Measurements from ENCODE around the gene TET3.

DNA sequence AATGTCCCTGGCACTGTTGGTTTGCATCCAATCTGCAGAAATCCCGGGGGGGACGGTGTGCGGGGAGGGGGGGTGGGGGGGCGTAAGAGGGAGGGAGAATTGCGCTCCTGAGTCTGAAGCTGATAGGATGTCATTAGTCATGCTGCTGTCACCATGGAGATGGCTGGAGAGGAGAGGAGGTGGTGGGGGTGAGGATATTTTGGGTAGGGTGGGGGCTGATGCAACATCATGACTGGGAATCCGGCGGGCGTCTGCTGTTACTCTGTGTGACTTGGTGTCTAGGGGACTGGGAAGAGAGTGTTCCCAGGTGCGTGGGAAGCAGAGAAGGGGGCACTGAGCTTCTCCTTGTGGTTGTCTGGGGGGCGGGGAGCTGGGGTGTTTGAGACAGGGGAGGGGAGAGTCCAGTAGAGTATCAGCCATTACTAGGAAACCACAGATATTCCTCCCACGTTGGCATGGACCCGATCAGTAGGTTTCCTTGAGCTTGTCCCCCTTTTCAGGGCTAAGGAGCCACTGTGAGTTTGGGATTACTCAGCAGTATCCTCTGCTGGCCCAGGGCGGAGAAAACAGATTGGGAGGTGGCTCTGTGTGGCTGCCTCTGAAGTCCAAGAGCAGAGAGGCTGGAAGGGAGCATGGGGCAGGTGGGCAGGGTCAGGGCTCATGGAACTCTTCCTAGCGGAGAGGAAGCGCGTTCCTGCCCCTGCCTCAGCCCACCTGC, 18.9 kb downstream of the TET3 start:
- TF ChIP-seq RBM34 (IDR thresholded peaks at IDR 0.05; ENCODE audit: borderline replicate concordance, insufficient read depth, low read length) (no peak), ZFX (CRISPR knock-in tag; IDR thresholded peaks at IDR 0.05) (no peak), ZNF586 (CRISPR knock-in tag; conservative IDR thresholded peaks at IDR 0.05) (no peak), U2AF2 (optimal IDR thresholded peaks at IDR 0.05; ENCODE audit: low read depth, low read length) (no peak), SREBF1 (IDR thresholded peaks at IDR 0.05; ENCODE audit: borderline replicate concordance, low read depth, low read length) (no peak), POLR2AphosphoS5 (IDR thresholded peaks at IDR 0.05; ENCODE audit: control insufficient read depth, insufficient read depth, low read depth, low read length) (no peak), CAMTA2 (CRISPR knock-in tag; conservative IDR thresholded peaks at IDR 0.05) (no peak), ZNF282 (CRISPR knock-in tag; IDR thresholded peaks at IDR 0.05) (no peak), FOXK2 (conservative IDR thresholded peaks at IDR 0.05 in 1 of 2, IDR thresholded peaks at IDR 0.05 in 1 of 2; ENCODE audit: low read depth in 2 of 2) (no peak)
- TF ChIP-seq, protein P1, sequence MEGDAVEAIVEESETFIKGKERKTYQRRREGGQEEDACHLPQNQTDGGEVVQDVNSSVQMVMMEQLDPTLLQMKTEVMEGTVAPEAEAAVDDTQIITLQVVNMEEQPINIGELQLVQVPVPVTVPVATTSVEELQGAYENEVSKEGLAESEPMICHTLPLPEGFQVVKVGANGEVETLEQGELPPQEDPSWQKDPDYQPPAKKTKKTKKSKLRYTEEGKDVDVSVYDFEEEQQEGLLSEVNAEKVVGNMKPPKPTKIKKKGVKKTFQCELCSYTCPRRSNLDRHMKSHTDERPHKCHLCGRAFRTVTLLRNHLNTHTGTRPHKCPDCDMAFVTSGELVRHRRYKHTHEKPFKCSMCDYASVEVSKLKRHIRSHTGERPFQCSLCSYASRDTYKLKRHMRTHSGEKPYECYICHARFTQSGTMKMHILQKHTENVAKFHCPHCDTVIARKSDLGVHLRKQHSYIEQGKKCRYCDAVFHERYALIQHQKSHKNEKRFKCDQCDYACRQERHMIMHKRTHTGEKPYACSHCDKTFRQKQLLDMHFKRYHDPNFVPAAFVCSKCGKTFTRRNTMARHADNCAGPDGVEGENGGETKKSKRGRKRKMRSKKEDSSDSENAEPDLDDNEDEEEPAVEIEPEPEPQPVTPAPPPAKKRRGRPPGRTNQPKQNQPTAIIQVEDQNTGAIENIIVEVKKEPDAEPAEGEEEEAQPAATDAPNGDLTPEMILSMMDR (IDR thresholded peaks at IDR 0.05 in 2 of 3, conservative IDR thresholded peaks at IDR 0.05 in 1 of 3; ENCODE audit: insufficient read depth in 2 of 3, low read depth in 1 of 3, low read length in 3 of 3), result no peak
- TF ChIP-seq, protein P2, sequence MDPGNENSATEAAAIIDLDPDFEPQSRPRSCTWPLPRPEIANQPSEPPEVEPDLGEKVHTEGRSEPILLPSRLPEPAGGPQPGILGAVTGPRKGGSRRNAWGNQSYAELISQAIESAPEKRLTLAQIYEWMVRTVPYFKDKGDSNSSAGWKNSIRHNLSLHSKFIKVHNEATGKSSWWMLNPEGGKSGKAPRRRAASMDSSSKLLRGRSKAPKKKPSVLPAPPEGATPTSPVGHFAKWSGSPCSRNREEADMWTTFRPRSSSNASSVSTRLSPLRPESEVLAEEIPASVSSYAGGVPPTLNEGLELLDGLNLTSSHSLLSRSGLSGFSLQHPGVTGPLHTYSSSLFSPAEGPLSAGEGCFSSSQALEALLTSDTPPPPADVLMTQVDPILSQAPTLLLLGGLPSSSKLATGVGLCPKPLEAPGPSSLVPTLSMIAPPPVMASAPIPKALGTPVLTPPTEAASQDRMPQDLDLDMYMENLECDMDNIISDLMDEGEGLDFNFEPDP (CRISPR knock-in tag; IDR thresholded peaks at IDR 0.05), result no peak

Data from K562 (cell line).